DND-41 (cell line): ENCODE results near the gene DSCAML1.
A peak's percentile ranks its signal among the peaks of the same experiment; 100 is the strongest.

Experiments used
- ATAC-seq: fragments of 200-7000 bp; cut with Tn5 transposase; 3 replicates; pipeline ENCODE4 v1.9.1; 2021; ENCODE audit warnings: low read depth; ENCODE audit not compliant: insufficient read depth
- DNase-seq: peaks from one replicate; pipeline ENCODE4 v3.0.0-alpha.2; 2020
- H2AFZ ChIP-seq: 2 replicates; pipeline ENCODE4 v1.6.0; 2012; ENCODE audit warnings: low read depth, low read length
- H3K27ac ChIP-seq: 2 replicates; pipeline ENCODE4 v1.5.1; 2012; ENCODE audit warnings: low read length, inconsistent platforms
- H3K27me3 ChIP-seq: fragments of 200-600 bp; sonication (generic); 2 replicates; pipeline ENCODE4 v1.6.0; 2012; ENCODE audit warnings: low read length, mild to moderate bottlenecking, inconsistent platforms; ENCODE audit not compliant: insufficient read depth, poor library complexity
- H3K36me3 ChIP-seq: 2 replicates; pipeline ENCODE4 v1.5.1; 2012; ENCODE audit warnings: low read length, inconsistent platforms; ENCODE audit not compliant: insufficient read depth
- H3K4me1 ChIP-seq: 2 replicates; pipeline ENCODE4 v1.5.1; 2012; ENCODE audit warnings: mild to moderate bottlenecking, low read length; ENCODE audit not compliant: insufficient read depth
- H3K4me2 ChIP-seq: 2 replicates; pipeline ENCODE4 v1.6.0; 2012; ENCODE audit warnings: mild to moderate bottlenecking, moderate library complexity, low read length, inconsistent platforms; ENCODE audit not compliant: insufficient read depth
- H3K4me3 ChIP-seq, 2 experiments: fragments of 200-600 bp in 1 of 2; shearing (Covaris generic) in 1 of 2; 2 replicates each; pipeline ENCODE4 v1.5.1; 2012 to 2016; ENCODE audit warnings: inconsistent platforms in 2 of 2, low read length in 2 of 2, mild to moderate bottlenecking in 2 of 2, low read depth in 1 of 2, moderate library complexity in 1 of 2
- H3K79me2 ChIP-seq: 2 replicates; pipeline ENCODE4 v1.6.0; 2012; ENCODE audit warnings: low read length, inconsistent platforms; ENCODE audit not compliant: insufficient read depth
- H3K9ac ChIP-seq: 2 replicates; pipeline ENCODE4 v1.6.0; 2012; ENCODE audit warnings: low read depth, mild to moderate bottlenecking, inconsistent platforms, low read length, moderate library complexity
- H3K9me3 ChIP-seq: 2 replicates; pipeline ENCODE4 v1.5.1; 2012; ENCODE audit warnings: low read length, moderate library complexity, mild to moderate bottlenecking, inconsistent platforms; ENCODE audit not compliant: insufficient read depth, severe bottlenecking
- H4K20me1 ChIP-seq: 2 replicates; pipeline ENCODE4 v1.6.0; 2012; ENCODE audit warnings: low read length; ENCODE audit not compliant: insufficient read depth
- EZH2 ChIP-seq: IDR thresholded peaks from 3 replicates; pipeline ENCODE4 v1.6.1; 2012; ENCODE audit warnings: borderline replicate concordance, low read depth, mild to moderate bottlenecking, moderate library complexity, low read length, inconsistent platforms; ENCODE audit not compliant: severe bottlenecking
- TF ChIP-seq, protein P1 (sequence below): IDR thresholded peaks from 2 replicates; pipeline ENCODE4 v1.5.1; 2012; ENCODE audit warnings: borderline replicate concordance, low read length, moderate library complexity, mild to moderate bottlenecking; ENCODE audit not compliant: poor library complexity, severe bottlenecking; ENCODE audit errors: extremely low read depth

The DSCAML1 gene

GRCh38 chr11:117807482-117808327 is 10.7 kb upstream of the DSCAML1 start:
- peak; percentile 78 for DNase-seq

DNA sequence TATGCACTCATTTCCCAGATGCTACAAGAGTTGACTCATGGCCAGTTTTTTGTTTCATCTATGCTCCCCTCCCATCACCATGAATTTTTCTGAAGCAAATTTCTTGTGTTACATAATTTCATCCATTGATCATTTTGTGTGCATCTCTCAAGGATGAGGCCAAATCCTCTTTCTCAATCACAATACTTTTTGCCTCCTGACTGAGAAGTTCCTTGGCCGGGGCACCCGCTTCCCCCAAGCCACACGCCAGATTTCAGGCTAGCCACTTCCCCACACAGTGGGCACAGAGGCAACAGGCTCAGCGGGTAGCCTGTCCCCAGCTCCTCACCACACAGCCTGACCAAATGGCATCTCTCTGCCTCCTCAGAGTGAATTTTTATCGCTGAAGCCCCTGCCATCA is 9.8 kb upstream of the DSCAML1 start:
- H3K27me3 ChIP-seq = no peaks in the 10 kb centered on the region
- H3K4me2 ChIP-seq = no peak overlapping the region
- H3K9me3 ChIP-seq = no peaks in the 10 kb centered on the region
- no peak for DNase-seq
- H3K9ac ChIP-seq = no peak overlapping the region
- H3K4me3 ChIP-seq = no peak overlapping the region
- peaks cover 6% of the 10 kb centered on the region; the same call in 1 of the 2 replicates for H4K20me1 ChIP-seq
- H3K36me3 ChIP-seq = peaks cover 23% of the 10 kb centered on the region
- no peak overlapping the region for H3K27ac ChIP-seq
- H3K4me1 ChIP-seq = no peaks in the 10 kb centered on the region
- ATAC-seq = no peak
- no peaks in the 10 kb centered on the region for H3K79me2 ChIP-seq
- H2AFZ ChIP-seq = no peak overlapping the region
- TF ChIP-seq, protein P1, sequence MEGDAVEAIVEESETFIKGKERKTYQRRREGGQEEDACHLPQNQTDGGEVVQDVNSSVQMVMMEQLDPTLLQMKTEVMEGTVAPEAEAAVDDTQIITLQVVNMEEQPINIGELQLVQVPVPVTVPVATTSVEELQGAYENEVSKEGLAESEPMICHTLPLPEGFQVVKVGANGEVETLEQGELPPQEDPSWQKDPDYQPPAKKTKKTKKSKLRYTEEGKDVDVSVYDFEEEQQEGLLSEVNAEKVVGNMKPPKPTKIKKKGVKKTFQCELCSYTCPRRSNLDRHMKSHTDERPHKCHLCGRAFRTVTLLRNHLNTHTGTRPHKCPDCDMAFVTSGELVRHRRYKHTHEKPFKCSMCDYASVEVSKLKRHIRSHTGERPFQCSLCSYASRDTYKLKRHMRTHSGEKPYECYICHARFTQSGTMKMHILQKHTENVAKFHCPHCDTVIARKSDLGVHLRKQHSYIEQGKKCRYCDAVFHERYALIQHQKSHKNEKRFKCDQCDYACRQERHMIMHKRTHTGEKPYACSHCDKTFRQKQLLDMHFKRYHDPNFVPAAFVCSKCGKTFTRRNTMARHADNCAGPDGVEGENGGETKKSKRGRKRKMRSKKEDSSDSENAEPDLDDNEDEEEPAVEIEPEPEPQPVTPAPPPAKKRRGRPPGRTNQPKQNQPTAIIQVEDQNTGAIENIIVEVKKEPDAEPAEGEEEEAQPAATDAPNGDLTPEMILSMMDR = no peak
- TF ChIP-seq EZH2 = no peak

More at GRCh38 chr11:117807482-117808327, 10.7 kb upstream of the DSCAML1 start:
- no peak overlapping the region for H2AFZ ChIP-seq
- peak; percentile 88 for ATAC-seq
- H3K27ac ChIP-seq = no peak overlapping the region
- no peak overlapping the region for H3K4me3 ChIP-seq
- TF ChIP-seq, protein P1 = peak; percentile 93
- no peak for TF ChIP-seq EZH2
- no peak overlapping the region for H3K9ac ChIP-seq
- no peaks in the 10 kb centered on the region for H3K27me3 ChIP-seq
- H3K4me2 ChIP-seq = no peak overlapping the region
- H3K4me1 ChIP-seq = no peaks in the 10 kb centered on the region
- H3K36me3 ChIP-seq = peaks cover 23% of the 10 kb centered on the region
- H4K20me1 ChIP-seq = peaks cover 6% of the 10 kb centered on the region; the same call in 1 of the 2 replicates
- no peaks in the 10 kb centered on the region for H3K9me3 ChIP-seq
- H3K79me2 ChIP-seq = no peaks in the 10 kb centered on the region

DNA sequence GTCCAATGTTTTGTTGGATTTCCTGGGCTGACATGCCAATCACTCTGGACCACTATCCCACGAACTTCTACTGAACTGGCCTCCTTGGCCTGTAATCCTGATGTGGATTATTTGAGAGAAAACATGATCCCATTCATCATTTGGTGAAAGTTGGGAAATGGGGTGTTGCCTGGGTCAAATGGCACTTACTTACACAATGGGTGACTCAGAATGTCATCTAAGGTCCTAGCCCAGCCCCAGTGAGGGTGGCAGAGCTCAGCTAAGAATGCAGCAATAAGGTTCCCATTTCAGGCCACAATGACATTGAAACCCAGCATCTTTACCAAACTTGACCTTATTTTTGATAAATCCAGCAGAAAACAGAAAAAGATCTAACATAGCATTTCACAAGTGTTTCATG is 8.0 kb upstream of the DSCAML1 start:
- Histone ChIP-seq H3K9me3 (no peaks in the 10 kb centered on the region), H3K27ac (no peak overlapping the region), H4K20me1 (peaks cover 6% of the 10 kb centered on the region; the same call in 1 of the 2 replicates), H3K9ac (no peak overlapping the region), H3K79me2 (no peaks in the 10 kb centered on the region), H3K36me3 (peaks cover 23% of the 10 kb centered on the region), H3K27me3 (no peaks in the 10 kb centered on the region), H3K4me2 (no peak overlapping the region), H3K4me3 (no peak overlapping the region), H2AFZ (no peak overlapping the region), H3K4me1 (no peaks in the 10 kb centered on the region)
- DNase-seq (no peak), ATAC-seq (no peak)
- TF ChIP-seq, protein P1 = no peak
- TF ChIP-seq EZH2 = no peak
